ENCODE measurements around the gene SLC39A10. TPM values are rescaled to one million over a fixed set of nuclear protein-coding genes. Genes with fewer than 3 reads are reported as not detected.

The SLC39A10 gene
- total RNA-seq, 2 experiments from 2014 or later, result 49.0 to 50.9 TPM

DNA sequence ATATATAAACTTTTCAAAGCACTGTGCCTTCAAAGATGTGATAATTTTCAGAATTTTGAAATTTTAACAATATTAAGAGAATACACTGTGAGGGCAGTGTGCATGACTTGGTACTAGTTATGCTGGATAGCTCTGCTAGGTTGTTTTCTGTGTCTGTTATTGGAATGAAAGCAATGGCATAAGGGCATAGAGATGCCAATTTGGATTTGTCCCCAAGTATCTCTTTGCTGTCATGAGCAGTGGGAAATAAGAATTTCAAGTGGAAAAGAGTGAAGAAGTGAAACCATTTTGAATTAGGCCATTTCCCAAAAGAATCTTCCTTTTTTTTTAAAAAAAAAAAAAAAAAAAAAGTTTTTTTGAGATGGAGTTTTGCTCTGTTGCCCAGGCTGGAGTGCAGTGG is 76.8 kb downstream of the SLC39A10 start:
- POLR2A ChIA-PET, result no interaction called here
- peaks cover 55% of the 10 kb centered on the region for H3K36me3 Mint-ChIP-seq (ENCODE audit: low read depth)
- no peak overlapping the region for H3K4me3 Mint-ChIP-seq
- CTCF ChIA-PET, result no interaction called here
- ATAC-seq (no peak), DNase-seq (no peak)
- no peaks in the 10 kb centered on the region for H3K27me3 Mint-ChIP-seq (ENCODE audit: low read depth)
- peaks cover 9% of the 10 kb centered on the region for H3K4me1 Mint-ChIP-seq (ENCODE audit: low read depth)
- no peaks in the 10 kb centered on the region for H3K9me3 Mint-ChIP-seq (ENCODE audit: insufficient read depth)
- no peak overlapping the region for H3K27ac Mint-ChIP-seq

DNA sequence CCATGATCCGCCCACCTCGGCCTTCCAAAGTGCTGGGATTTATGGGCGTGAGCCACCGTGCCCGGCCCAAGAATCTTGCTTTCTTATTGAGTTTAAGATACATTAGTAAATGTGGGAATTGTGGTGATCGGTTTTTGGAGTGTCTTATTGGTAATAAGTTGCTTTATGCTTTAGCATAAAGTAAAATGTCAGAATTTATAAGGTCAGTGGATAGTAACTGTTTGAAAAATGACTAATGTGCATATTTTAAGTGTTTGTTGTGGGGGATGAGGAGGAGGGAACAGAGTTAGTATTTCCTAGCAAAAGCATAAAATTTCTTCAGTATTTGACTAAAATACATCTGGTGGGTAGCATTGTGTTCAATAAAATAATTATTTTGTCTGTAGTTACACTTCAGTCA is 77.4 kb downstream of the SLC39A10 start:
- H3K27me3 Mint-ChIP-seq (ENCODE audit: low read depth), result no peaks in the 10 kb centered on the region
- CTCF ChIA-PET, result no interaction called here
- POLR2A ChIA-PET, result no interaction called here

GRCh38 chr2:195734931-195735330 is 77.9 kb downstream of the SLC39A10 start:
- Mint-ChIP-seq H3K4me1 (ENCODE audit: low read depth) (peaks cover 9% of the 10 kb centered on the region), H3K4me3 (no peak overlapping the region), H3K27me3 (ENCODE audit: low read depth) (no peaks in the 10 kb centered on the region), H3K9me3 (ENCODE audit: insufficient read depth) (no peaks in the 10 kb centered on the region), H3K36me3 (ENCODE audit: low read depth) (peaks cover 48% of the 10 kb centered on the region), H3K27ac (no peak overlapping the region)
- ATAC-seq, result no peak
- CTCF ChIA-PET, result no interaction called here
- POLR2A ChIA-PET, result interaction anchor here (0.7 kb wide), 1 partner anchor 296 kb away, joined by 3 read pairs; no protein-coding TSS in a partner anchor
- DNase-seq, result no peak

More for the DNA sequence above, 77.4 kb downstream of the SLC39A10 start:
- H3K36me3 Mint-ChIP-seq (ENCODE audit: low read depth), result peaks cover 51% of the 10 kb centered on the region
- no peak overlapping the region for H3K4me3 Mint-ChIP-seq
- DNase-seq (no peak), ATAC-seq (no peak)
- H3K4me1 Mint-ChIP-seq (ENCODE audit: low read depth), result peaks cover 9% of the 10 kb centered on the region
- no peak overlapping the region for H3K27ac Mint-ChIP-seq
- H3K9me3 Mint-ChIP-seq (ENCODE audit: insufficient read depth), result no peaks in the 10 kb centered on the region

DNA sequence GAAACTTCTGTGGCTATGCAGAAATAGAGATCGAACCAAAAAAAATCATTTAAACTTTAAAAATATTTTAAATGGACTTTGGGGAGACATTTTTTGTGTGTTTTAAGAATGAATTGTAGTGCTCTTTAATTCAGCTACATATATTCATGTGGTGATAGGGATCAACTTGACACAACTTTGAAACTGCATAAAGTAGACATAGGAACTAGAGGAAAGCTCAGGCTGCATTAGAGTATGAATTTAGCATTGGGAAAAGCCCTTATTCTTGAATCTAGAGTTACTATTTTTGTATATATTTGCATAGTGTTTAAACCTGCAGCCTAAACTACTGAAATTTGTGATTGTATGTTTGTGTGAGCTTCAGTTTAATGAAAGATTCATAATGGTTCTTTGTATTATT is 78.3 kb downstream of the SLC39A10 start:
- CTCF ChIA-PET, result no interaction called here
- no peak overlapping the region for H3K27ac Mint-ChIP-seq
- H3K4me1 Mint-ChIP-seq (ENCODE audit: low read depth), result peaks cover 6% of the 10 kb centered on the region
- POLR2A ChIA-PET, result interaction anchor here (0.7 kb wide), 1 partner anchor 297 kb away, joined by 3 read pairs; no protein-coding TSS in a partner anchor
- H3K4me3 Mint-ChIP-seq, result no peak overlapping the region
- no peaks in the 10 kb centered on the region for H3K27me3 Mint-ChIP-seq (ENCODE audit: low read depth)
- H3K9me3 Mint-ChIP-seq (ENCODE audit: insufficient read depth), result no peaks in the 10 kb centered on the region
- DNase-seq (no peak), ATAC-seq (no peak)
- peaks cover 43% of the 10 kb centered on the region for H3K36me3 Mint-ChIP-seq (ENCODE audit: low read depth)

- Mint-ChIP-seq H3K9me3 (ENCODE audit: insufficient read depth) (no peaks in the 10 kb centered on the region), H3K4me1 (ENCODE audit: low read depth) (no peaks in the 10 kb centered on the region), H3K4me3 (no peak overlapping the region), H3K27me3 (ENCODE audit: low read depth) (no peaks in the 10 kb centered on the region), H3K36me3 (ENCODE audit: low read depth) (peaks cover 30% of the 10 kb centered on the region), H3K27ac (no peak overlapping the region)
- CTCF ChIA-PET, result interaction anchor here (0.7 kb wide), 1 partner anchor 706 kb away, joined by 4 read pairs; no protein-coding TSS in a partner anchor
- DNase-seq, result no peak
- no peak for ATAC-seq
- POLR2A ChIA-PET, result no interaction called here
Measured at GRCh38 chr2:195737511-195738325, 80.7 kb downstream of the SLC39A10 start.

GRCh38 chr2:195741191-195741590 is 84.2 kb downstream of the SLC39A10 start:
- H3K36me3 Mint-ChIP-seq (ENCODE audit: low read depth), result peaks cover 21% of the 10 kb centered on the region
- POLR2A ChIA-PET, result no interaction called here
- H3K27me3 Mint-ChIP-seq (ENCODE audit: low read depth), result no peaks in the 10 kb centered on the region
- H3K4me3 Mint-ChIP-seq, result no peak overlapping the region
- no peak for ATAC-seq
- DNase-seq, result no peak
- no peaks in the 10 kb centered on the region for H3K4me1 Mint-ChIP-seq (ENCODE audit: low read depth)
- no peak overlapping the region for H3K27ac Mint-ChIP-seq
- no peaks in the 10 kb centered on the region for H3K9me3 Mint-ChIP-seq (ENCODE audit: insufficient read depth)
- CTCF ChIA-PET, result no interaction called here

DNA sequence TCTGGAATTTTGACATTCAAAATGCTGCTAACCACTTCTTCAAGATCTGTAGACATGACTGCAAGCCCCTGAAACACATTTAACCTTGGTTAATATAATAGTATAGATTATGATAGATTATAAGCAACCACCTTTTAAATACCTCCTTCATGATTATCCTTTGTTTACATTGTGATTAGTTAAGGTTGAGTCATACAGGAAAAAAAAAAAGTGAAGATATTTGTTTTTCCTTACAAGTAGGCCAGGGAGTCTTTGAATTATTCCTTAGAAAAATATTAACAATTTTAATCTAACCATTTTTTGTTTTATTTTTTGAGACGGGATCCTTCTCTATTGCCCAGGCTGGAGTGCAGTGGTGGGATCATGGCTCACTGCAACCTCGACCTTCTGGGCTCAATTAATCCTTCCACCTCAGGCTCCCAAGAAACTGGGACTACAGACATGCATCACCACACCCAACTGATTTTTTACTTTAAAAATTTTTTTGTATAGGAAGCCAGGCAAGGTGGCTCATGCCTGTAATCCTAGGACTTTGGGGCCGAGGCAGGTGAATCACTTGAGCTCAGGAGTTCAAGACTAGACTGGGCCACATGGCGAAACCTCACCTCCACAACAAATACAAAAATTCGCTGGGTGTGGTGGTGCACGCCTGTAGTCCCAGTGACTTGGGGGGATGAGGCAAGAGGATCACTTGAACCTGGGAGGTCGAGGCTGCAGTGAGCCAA is 99.4 kb downstream of the SLC39A10 start:
- Mint-ChIP-seq H3K27ac (no peak overlapping the region), H3K27me3 (ENCODE audit: low read depth) (no peaks in the 10 kb centered on the region), H3K4me3 (no peak overlapping the region), H3K9me3 (ENCODE audit: insufficient read depth) (peaks cover 3% of the 10 kb centered on the region), H3K4me1 (ENCODE audit: low read depth) (no peaks in the 10 kb centered on the region), H3K36me3 (ENCODE audit: low read depth) (no peaks in the 10 kb centered on the region)
- ChIA-PET CTCF (no interaction called here), POLR2A (no interaction called here)
- DNase-seq (no peak), ATAC-seq (no peak)

DNA sequence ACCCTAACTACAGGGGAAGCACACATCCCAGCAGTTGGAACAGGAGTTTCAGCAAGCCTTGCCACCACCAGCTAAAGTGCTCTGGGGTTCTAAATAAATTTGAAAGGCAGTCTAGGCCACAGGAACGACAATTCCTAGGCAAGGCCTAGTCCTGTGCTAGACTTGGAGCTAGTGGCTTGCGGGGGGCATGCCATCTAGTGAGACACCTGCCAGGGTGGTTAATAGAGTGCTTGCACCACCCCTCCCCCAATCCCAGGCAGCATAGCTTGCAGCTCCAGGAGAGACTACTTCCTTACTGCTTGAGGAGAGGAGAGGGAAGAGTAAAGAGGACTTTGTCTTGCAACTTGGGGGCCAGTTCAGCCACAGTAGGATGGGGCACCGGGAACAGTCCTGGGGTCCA is 101.8 kb downstream of the SLC39A10 start:
- Mint-ChIP-seq H3K9me3 (ENCODE audit: insufficient read depth) (peaks cover 7% of the 10 kb centered on the region), H3K27ac (no peak overlapping the region), H3K4me3 (no peak overlapping the region), H3K4me1 (ENCODE audit: low read depth) (no peaks in the 10 kb centered on the region), H3K27me3 (ENCODE audit: low read depth) (no peaks in the 10 kb centered on the region), H3K36me3 (ENCODE audit: low read depth) (no peaks in the 10 kb centered on the region)
- ChIA-PET POLR2A (no interaction called here), CTCF (no interaction called here)
- no peak for DNase-seq
- ATAC-seq, result no peak

DNA sequence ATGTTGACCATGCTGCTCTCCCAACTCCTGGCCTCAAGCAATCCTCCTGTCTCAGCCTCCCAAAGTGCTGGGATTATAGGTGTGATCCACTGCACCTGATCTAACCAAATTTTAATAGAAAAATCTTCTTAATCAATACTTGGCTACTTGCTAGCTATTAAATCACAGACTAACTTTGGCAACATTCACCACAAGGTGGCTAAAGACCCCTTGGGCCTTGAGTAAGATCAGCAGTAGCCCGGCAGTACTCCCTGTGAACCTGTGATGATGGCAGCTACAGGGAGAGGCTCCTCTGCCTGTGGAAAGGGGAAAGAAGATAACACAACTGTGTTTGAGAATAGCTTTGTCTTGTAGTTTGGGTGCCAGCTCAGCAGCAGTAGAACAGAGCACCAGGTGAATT is 102.9 kb downstream of the SLC39A10 start:
- Mint-ChIP-seq H3K4me3 (no peak overlapping the region), H3K4me1 (ENCODE audit: low read depth) (no peaks in the 10 kb centered on the region), H3K36me3 (ENCODE audit: low read depth) (no peaks in the 10 kb centered on the region), H3K27me3 (ENCODE audit: low read depth) (no peaks in the 10 kb centered on the region), H3K27ac (no peak overlapping the region), H3K9me3 (ENCODE audit: insufficient read depth) (peaks cover 7% of the 10 kb centered on the region)
- DNase-seq (no peak), ATAC-seq (no peak)
- POLR2A ChIA-PET, result no interaction called here
- CTCF ChIA-PET, result no interaction called here

DNA sequence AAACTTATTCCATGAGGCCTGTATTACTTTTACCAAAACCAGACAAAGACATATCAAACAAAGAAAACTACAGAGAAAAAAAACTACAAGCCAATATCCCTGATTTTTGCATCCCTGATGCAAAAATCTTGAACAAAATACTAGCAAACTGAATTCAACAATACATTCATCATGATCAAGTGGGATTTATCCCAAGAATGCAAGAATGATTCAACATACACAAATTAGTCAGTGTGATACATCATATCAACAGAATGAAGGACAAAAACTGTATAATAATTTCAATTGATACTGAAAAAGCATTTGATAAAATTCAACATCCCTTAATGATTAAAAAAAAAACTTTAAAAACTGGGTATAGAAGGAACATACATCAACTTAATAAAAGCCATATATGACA is 106.8 kb downstream of the SLC39A10 start:
- CTCF ChIA-PET, result no interaction called here
- peaks cover 7% of the 10 kb centered on the region for H3K9me3 Mint-ChIP-seq (ENCODE audit: insufficient read depth)
- ATAC-seq, result no peak

DNA sequence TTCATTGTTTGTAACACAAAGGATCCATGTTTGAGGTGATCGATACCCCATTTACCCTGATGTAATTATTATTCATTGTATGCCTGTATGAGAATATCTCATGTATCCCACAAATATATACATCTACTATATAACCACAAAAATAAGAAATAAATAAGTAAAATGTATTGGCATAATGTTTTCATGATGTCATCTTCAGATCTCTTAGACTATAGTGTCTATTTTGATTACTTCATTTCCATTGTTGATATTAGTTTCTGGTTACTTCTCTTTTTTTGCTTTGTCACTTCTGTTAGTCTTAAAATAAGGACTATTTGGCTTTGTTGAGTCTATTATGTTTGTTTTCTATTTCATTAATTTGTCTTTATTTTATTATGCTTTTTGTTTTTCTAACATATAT is 109.7 kb downstream of the SLC39A10 start:
- ChIA-PET CTCF (no interaction called here), POLR2A (no interaction called here)
- Mint-ChIP-seq H3K27me3 (ENCODE audit: low read depth) (no peaks in the 10 kb centered on the region), H3K9me3 (ENCODE audit: insufficient read depth) (peaks cover 3% of the 10 kb centered on the region), H3K4me3 (no peak overlapping the region), H3K4me1 (ENCODE audit: low read depth) (no peaks in the 10 kb centered on the region), H3K36me3 (ENCODE audit: low read depth) (no peaks in the 10 kb centered on the region), H3K27ac (no peak overlapping the region)
- DNase-seq (no peak), ATAC-seq (no peak)

More for the DNA sequence above, 106.8 kb downstream of the SLC39A10 start:
- Mint-ChIP-seq H3K27me3 (ENCODE audit: low read depth) (no peaks in the 10 kb centered on the region), H3K36me3 (ENCODE audit: low read depth) (no peaks in the 10 kb centered on the region), H3K4me3 (no peak overlapping the region), H3K4me1 (ENCODE audit: low read depth) (no peaks in the 10 kb centered on the region), H3K27ac (no peak overlapping the region)
- DNase-seq, result no peak
- POLR2A ChIA-PET, result no interaction called here

- Mint-ChIP-seq H3K27ac (no peak overlapping the region), H3K9me3 (ENCODE audit: insufficient read depth) (no peaks in the 10 kb centered on the region), H3K4me1 (ENCODE audit: low read depth) (no peaks in the 10 kb centered on the region), H3K27me3 (ENCODE audit: low read depth) (no peaks in the 10 kb centered on the region), H3K4me3 (no peak overlapping the region), H3K36me3 (ENCODE audit: low read depth) (no peaks in the 10 kb centered on the region)
- ATAC-seq (no peak), DNase-seq (no peak)
- POLR2A ChIA-PET, result no interaction called here
- CTCF ChIA-PET, result no interaction called here
Measured at GRCh38 chr2:195768431-195768830, 111.4 kb downstream of the SLC39A10 start.
